ENCODE measurements around the gene RASD1.

DNA sequence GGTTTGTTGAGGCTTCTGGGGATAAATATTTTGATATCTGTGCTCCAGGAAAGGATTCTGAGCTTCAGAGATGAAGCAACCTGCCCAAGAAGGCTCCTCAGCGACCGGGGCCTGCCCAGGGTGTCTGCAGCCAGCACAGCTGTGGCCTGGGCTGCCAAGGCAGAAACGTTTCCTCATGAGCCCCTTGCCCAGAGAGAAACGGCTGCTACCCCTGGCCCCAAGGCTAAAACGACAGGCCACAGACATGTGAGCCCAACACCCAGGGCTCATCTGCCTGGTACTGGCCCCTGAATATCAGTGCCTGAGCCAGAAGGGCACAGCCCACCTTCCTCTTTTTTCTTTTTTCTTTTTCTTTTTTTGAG lies 45.4 kb upstream of the RASD1 start:
- no peak for TF ChIP-seq EZH2 (IDR thresholded peaks at IDR 0.05; ENCODE audit: insufficient read depth, poor library complexity, severe bottlenecking)
- TF ChIP-seq EZH2phosphoT487 (IDR thresholded peaks at IDR 0.05; ENCODE audit: insufficient read depth, low read depth): no peak
